Measurements from ENCODE around the gene TGM1.
A peak's percentile ranks its signal among the peaks of the same experiment; 100 is the strongest.
"Not testable (repeated sequence)": the region's sequence is repeated elsewhere in the genome, so short reads cannot be mapped to it uniquely, and the experiment has no call there.

TGM1 gene

GRCh38 chr14:24213866-24214662 lies 48.9 kb downstream of the TGM1 start:
- no peak for DNase-seq (ENCODE audit: low read depth, low spot score)
- peak overlapping the region; percentile 96 for H3K27ac ChIP-seq

- peak; percentile 89 for DNase-seq (ENCODE audit: low read depth, low spot score)
- H3K27ac ChIP-seq = peak within 1 kb of the TSS; percentile 96
Observed at GRCh38 chr14:24212924-24213865, 49.8 kb downstream of the TGM1 start, which contains the start of gene CHMP4A. CHMP4A (minus strand) TSS chr14:24213488; CDS start chr14:24213439, 49 bp downstream.

GRCh38 chr14:24211311-24211710 lies 51.7 kb downstream of the TGM1 start:
- DNase-seq (ENCODE audit: low read depth, low spot score) = no peak
- no peak overlapping the region for H3K27ac ChIP-seq

- no peak for DNase-seq (ENCODE audit: low read depth, low spot score)
- H3K27ac ChIP-seq = no peak overlapping the region
Observed at GRCh38 chr14:24207625-24208024, 55.4 kb downstream of the TGM1 start.

- DNase-seq (ENCODE audit: low read depth, low spot score) = no peak
- H3K27ac ChIP-seq = no peak overlapping the region
Observed at GRCh38 chr14:24207104-24207551, 55.8 kb downstream of the TGM1 start.

- DNase-seq (ENCODE audit: low read depth, low spot score) = no peak
Observed at GRCh38 chr14:24206260-24207103, 56.5 kb downstream of the TGM1 start.

GRCh38 chr14:24204163-24205146 lies 58.5 kb downstream of the TGM1 start:
- DNase-seq (ENCODE audit: low read depth, low spot score) = no peak
- H3K27ac ChIP-seq = no peak overlapping the region

More at GRCh38 chr14:24206260-24207103, 56.5 kb downstream of the TGM1 start:
- H3K27ac ChIP-seq = no peak overlapping the region

GRCh38 chr14:24203249-24203886 lies 59.6 kb downstream of the TGM1 start:
- not testable (repeated sequence) for DNase-seq (ENCODE audit: low read depth, low spot score); H3K27ac ChIP-seq

GRCh38 chr14:24202538-24202937 lies 60.4 kb downstream of the TGM1 start:
- DNase-seq (ENCODE audit: low read depth, low spot score); H3K27ac ChIP-seq: not testable (repeated sequence)

Data from epithelial cell of prostate (primary cell).